Measurements from ENCODE around the gene CCDC127.
"Not testable (repeated sequence)": the region's sequence is repeated elsewhere in the genome, so short reads cannot be mapped to it uniquely, and the experiment has no call there.

DNA sequence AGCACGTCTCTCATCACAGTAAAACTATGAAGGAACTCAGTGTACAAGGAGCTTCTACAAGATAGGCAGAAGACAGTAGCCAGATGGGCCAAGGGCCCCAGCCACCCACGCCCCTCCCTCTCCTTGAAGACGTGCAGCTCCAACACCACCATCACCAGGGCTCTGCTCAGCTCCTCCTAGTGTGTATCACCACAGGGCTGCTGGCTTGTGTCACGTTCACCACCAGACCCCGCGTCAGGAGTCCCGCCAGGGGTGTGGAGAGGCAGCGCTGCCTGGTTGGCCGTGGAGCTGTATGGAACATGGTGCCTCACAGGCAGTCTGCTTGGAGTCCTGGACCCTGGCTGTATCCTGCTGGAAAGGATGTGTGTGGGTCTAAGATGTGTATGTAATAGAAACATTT lies 32.4 kb upstream of the CCDC127 start:
- not testable (repeated sequence) for TF ChIP-seq NR2F2 (IDR thresholded peaks at IDR 0.05); CTCF (IDR thresholded peaks at IDR 0.05; ENCODE audit: low read depth, low read length, missing input control); YY1 (IDR thresholded peaks at IDR 0.05); REST (IDR thresholded peaks at IDR 0.05); TAF1 (conservative IDR thresholded peaks at IDR 0.05)
- TF ChIP-seq, protein P1, sequence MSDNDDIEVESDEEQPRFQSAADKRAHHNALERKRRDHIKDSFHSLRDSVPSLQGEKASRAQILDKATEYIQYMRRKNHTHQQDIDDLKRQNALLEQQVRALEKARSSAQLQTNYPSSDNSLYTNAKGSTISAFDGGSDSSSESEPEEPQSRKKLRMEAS (IDR thresholded peaks at IDR 0.05): not testable (repeated sequence)
- TF ChIP-seq, protein P2, sequence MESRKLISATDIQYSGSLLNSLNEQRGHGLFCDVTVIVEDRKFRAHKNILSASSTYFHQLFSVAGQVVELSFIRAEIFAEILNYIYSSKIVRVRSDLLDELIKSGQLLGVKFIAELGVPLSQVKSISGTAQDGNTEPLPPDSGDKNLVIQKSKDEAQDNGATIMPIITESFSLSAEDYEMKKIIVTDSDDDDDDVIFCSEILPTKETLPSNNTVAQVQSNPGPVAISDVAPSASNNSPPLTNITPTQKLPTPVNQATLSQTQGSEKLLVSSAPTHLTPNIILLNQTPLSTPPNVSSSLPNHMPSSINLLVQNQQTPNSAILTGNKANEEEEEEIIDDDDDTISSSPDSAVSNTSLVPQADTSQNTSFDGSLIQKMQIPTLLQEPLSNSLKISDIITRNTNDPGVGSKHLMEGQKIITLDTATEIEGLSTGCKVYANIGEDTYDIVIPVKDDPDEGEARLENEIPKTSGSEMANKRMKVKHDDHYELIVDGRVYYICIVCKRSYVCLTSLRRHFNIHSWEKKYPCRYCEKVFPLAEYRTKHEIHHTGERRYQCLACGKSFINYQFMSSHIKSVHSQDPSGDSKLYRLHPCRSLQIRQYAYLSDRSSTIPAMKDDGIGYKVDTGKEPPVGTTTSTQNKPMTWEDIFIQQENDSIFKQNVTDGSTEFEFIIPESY (IDR thresholded peaks at IDR 0.05): not testable (repeated sequence)
